HEK293T (cell line): Measurements from ENCODE around the gene TRIM38.

Experiments used
- CTCF ChIA-PET: fragments of 350-600 bp; formaldehyde crosslinking; extraction: SDS; loops from one replicate; lab custom pipeline; 2021; ENCODE audit warnings: antibody characterized with exemption, inconsistent platforms; lab: Yijun Ruan, JAX
- POLR2A ChIA-PET: fragments of 350-600 bp; formaldehyde crosslinking; extraction: SDS; loops from one replicate; lab custom pipeline; 2020; ENCODE audit warnings: antibody characterized with exemption, inconsistent platforms; lab: Yijun Ruan, JAX
- DNase-seq: peaks from one replicate; pipeline ENCODE4 v3.0.0; 2012; ENCODE audit warnings: mixed read lengths; ENCODE audit errors: extremely low spot score
- ARNT ChIP-seq: fragments of 450-650 bp; IDR thresholded peaks from 2 replicates; pipeline ENCODE4 v1.6.1; 2017; ENCODE audit warnings: mild to moderate bottlenecking
- BHLHE40 ChIP-seq: fragments of 450-650 bp; IDR thresholded peaks from 2 replicates; pipeline ENCODE4 v1.6.1; 2016; ENCODE audit warnings: mild to moderate bottlenecking, moderate library complexity, borderline replicate concordance
- CTBP1 ChIP-seq: fragments of 450-650 bp; IDR thresholded peaks from 2 replicates; pipeline ENCODE4 v1.6.1; 2016; ENCODE audit warnings: borderline replicate concordance
- ELF4 ChIP-seq: fragments of 450-650 bp; IDR thresholded peaks from 2 replicates; pipeline ENCODE4 v1.6.1; 2017; ENCODE audit warnings: antibody characterized with exemption
- FOXA1 ChIP-seq: fragments of 450-650 bp; IDR thresholded peaks from 2 replicates; pipeline ENCODE4 v1.6.1; 2016; ENCODE audit warnings: mild to moderate bottlenecking
- FOXK2 ChIP-seq: fragments of 450-650 bp; IDR thresholded peaks from 2 replicates; pipeline ENCODE4 v1.6.1; 2016; ENCODE audit warnings: mild to moderate bottlenecking
- FOXM1 ChIP-seq: fragments of 450-650 bp; IDR thresholded peaks from 2 replicates; pipeline ENCODE4 v1.6.1; 2017; ENCODE audit warnings: mild to moderate bottlenecking, borderline replicate concordance
- HDGF ChIP-seq: fragments of 450-650 bp; IDR thresholded peaks from 2 replicates; pipeline ENCODE4 v1.6.1; 2017; ENCODE audit warnings: antibody characterized with exemption, borderline replicate concordance
- L3MBTL2 ChIP-seq: fragments of 450-650 bp; conservative IDR thresholded peaks from 2 replicates; pipeline ENCODE4 v1.6.1; 2016; ENCODE audit warnings: mild to moderate bottlenecking
- LEF1 ChIP-seq: fragments of 450-650 bp; IDR thresholded peaks from 2 replicates; pipeline ENCODE4 v1.6.1; 2017; ENCODE audit warnings: mild to moderate bottlenecking, borderline replicate concordance
- NFRKB ChIP-seq: fragments of 450-650 bp; IDR thresholded peaks from 2 replicates; pipeline ENCODE4 v1.6.1; 2016; ENCODE audit warnings: mild to moderate bottlenecking, moderate library complexity
- PKNOX1 ChIP-seq: fragments of 450-650 bp; IDR thresholded peaks from 2 replicates; pipeline ENCODE4 v1.6.1; 2016
- SP1 ChIP-seq: fragments of 450-650 bp; IDR thresholded peaks from 2 replicates; pipeline ENCODE4 v1.6.1; 2017
- SUZ12 ChIP-seq: fragments of 450-650 bp; IDR thresholded peaks from 2 replicates; pipeline ENCODE4 v1.6.1; 2016; ENCODE audit warnings: mild to moderate bottlenecking
- TARDBP ChIP-seq: fragments of 450-650 bp; IDR thresholded peaks from 2 replicates; pipeline ENCODE4 v1.6.1; 2016
- ZNF384 ChIP-seq: fragments of 450-650 bp; IDR thresholded peaks from 2 replicates; pipeline ENCODE4 v1.6.1; 2016

TRIM38 gene

GRCh38 chr6:26025894-26026832 lies 63.6 kb downstream of the TRIM38 start:
- DNase-seq = peak; percentile 55
- CTCF ChIA-PET = interaction anchor here (0.9 to 2.8 kb wide), 7 partner anchors 23 to 72 kb away, joined by 3 to 7 read pairs (median 4); no protein-coding TSS in a partner anchor
- POLR2A ChIA-PET = interaction anchor here (0.6 to 16.4 kb wide), 45 partner anchors 10 to 1867 kb away, joined by 3 to 715 read pairs (median 5); a partner anchor contains a TSS
- TF ChIP-seq HDGF (no peak), L3MBTL2 (no peak), PKNOX1 (0 out of 2 replicates have a peak, but pooled peaks have one; percentile 10)

- ChIA-PET POLR2A (interaction anchor here (0.6 to 16.4 kb wide), 43 partner anchors 10 to 1866 kb away, joined by 3 to 715 read pairs (median 5); a partner anchor contains a TSS), CTCF (interaction anchor here (1.1 to 2.8 kb wide), 5 partner anchors 22 to 38 kb away, joined by 3 to 7 read pairs (median 4); no protein-coding TSS in a partner anchor)
- TF ChIP-seq ZNF384 = no peak
- TF ChIP-seq BHLHE40 = no peak
- TF ChIP-seq LEF1 = no peak
- TF ChIP-seq PKNOX1 = peak; percentile 85
- no peak for TF ChIP-seq HDGF
- TF ChIP-seq SP1 = no peak
- TF ChIP-seq ARNT = no peak
- no peak for TF ChIP-seq FOXA1
- TF ChIP-seq FOXM1 = no peak
- TF ChIP-seq CTBP1 = 0 out of 2 replicates have a peak, but pooled peaks have one; percentile 15
- TF ChIP-seq L3MBTL2 = peak; percentile 86
- TF ChIP-seq FOXK2 = no peak
- TF ChIP-seq NFRKB = 0 out of 2 replicates have a peak, but pooled peaks have one; percentile 33
- TF ChIP-seq ELF4 = peak; percentile 57; the same call in 1 of the 2 replicates
- TF ChIP-seq TARDBP = no peak
- TF ChIP-seq SUZ12 = no peak
- DNase-seq = peak; percentile 44
Measured at GRCh38 chr6:26026833-26027490, 64.4 kb downstream of the TRIM38 start.

GRCh38 chr6:26027491-26028211 lies 65.0 kb downstream of the TRIM38 start:
- POLR2A ChIA-PET = interaction anchor here (0.9 to 16.4 kb wide), 18 partner anchors 11 to 1810 kb away, joined by 3 to 715 read pairs (median 10); a partner anchor contains a TSS
- CTCF ChIA-PET = no interaction called here
- TF ChIP-seq CTBP1 (no peak), SP1 (no peak), FOXM1 (no peak), ZNF384 (no peak), L3MBTL2 (no peak), PKNOX1 (no peak), ELF4 (no peak), SUZ12 (no peak), NFRKB (no peak), ARNT (no peak), BHLHE40 (no peak), FOXK2 (no peak), FOXA1 (no peak), TARDBP (no peak), HDGF (no peak), LEF1 (no peak)
- DNase-seq = no peak

GRCh38 chr6:26028212-26028745 lies 65.7 kb downstream of the TRIM38 start:
- ChIA-PET CTCF (no interaction called here), POLR2A (interaction anchor here (0.9 to 16.4 kb wide), 12 partner anchors 7 to 1866 kb away, joined by 3 to 715 read pairs (median 11); a partner anchor contains a TSS)
- TF ChIP-seq CTBP1 = no peak
- DNase-seq = no peak
